Mesenchymal stem cell (in vitro differentiated cells and primary cell): Measurements from ENCODE around the gene GKN2.

Experiments
- DNase-seq: peaks from one replicate; pipeline ENCODE4 v3.0.0-alpha.2; 2013
- H2AFZ ChIP-seq: one replicate; pipeline ENCODE4 v1.6.1; 2013; ENCODE audit warnings: low read depth, mild to moderate bottlenecking, control low read depth, inconsistent platforms, low read length, moderate library complexity
- H2AK5ac ChIP-seq: 2 replicates; pipeline ENCODE4 v1.6.1; 2013; ENCODE audit warnings: low read length, moderate library complexity, mild to moderate bottlenecking, inconsistent platforms; ENCODE audit not compliant: severe bottlenecking
- H2BK120ac ChIP-seq: one replicate; pipeline ENCODE4 v1.6.1; 2013; ENCODE audit warnings: low read depth, mild to moderate bottlenecking, inconsistent platforms, low read length, moderate library complexity
- H2BK12ac ChIP-seq, 2 experiments: one replicate each; pipeline ENCODE4 v1.6.1; 2013; ENCODE audit warnings: inconsistent platforms in 2 of 2, low read length in 2 of 2, mild to moderate bottlenecking in 2 of 2, moderate library complexity in 2 of 2, control low read depth in 1 of 2
- H2BK15ac ChIP-seq: one replicate; pipeline ENCODE4 v1.6.1; 2013; ENCODE audit warnings: mild to moderate bottlenecking, low read depth, inconsistent platforms; ENCODE audit not compliant: poor library complexity, severe bottlenecking
- H2BK5ac ChIP-seq: 2 replicates; pipeline ENCODE4 v1.6.1; 2013; ENCODE audit warnings: low read depth, mild to moderate bottlenecking, low read length, control low read depth, inconsistent platforms; ENCODE audit not compliant: poor library complexity, severe bottlenecking
- H3K14ac ChIP-seq, 2 experiments: one replicate each; pipeline ENCODE4 v1.6.1; 2013; ENCODE audit warnings: inconsistent platforms in 2 of 2, low read length in 2 of 2, control low read depth in 1 of 2, mild to moderate bottlenecking in 1 of 2, moderate library complexity in 1 of 2
- H3K18ac ChIP-seq, 2 experiments: one replicate each; pipeline ENCODE4 v1.6.1; 2013; ENCODE audit warnings: inconsistent platforms in 2 of 2, low read length in 2 of 2, control low read depth in 1 of 2, low read depth in 1 of 2, mild to moderate bottlenecking in 1 of 2
- H3K23ac ChIP-seq, 2 experiments: one replicate each; pipeline ENCODE4 v1.6.1; 2013; ENCODE audit warnings: inconsistent platforms in 2 of 2, low read length in 2 of 2, mild to moderate bottlenecking in 2 of 2, moderate library complexity in 2 of 2, control low read depth in 1 of 2
- H3K27ac ChIP-seq: 2 replicates; pipeline ENCODE4 v1.5.1; 2013; ENCODE audit warnings: mild to moderate bottlenecking, moderate library complexity, low read length, control low read depth, inconsistent platforms; ENCODE audit not compliant: poor library complexity, severe bottlenecking
- H3K27me3 ChIP-seq, 2 experiments: 2 replicates each; pipeline versions ENCODE4 v1.6.1 to v1.7.0; 2013; ENCODE audit warnings: low read length in 2 of 2, mild to moderate bottlenecking in 2 of 2, moderate library complexity in 2 of 2, control low read depth in 1 of 2, inconsistent platforms in 1 of 2; ENCODE audit not compliant: control insufficient read depth in 1 of 2, insufficient read depth in 1 of 2
- H3K36me3 ChIP-seq, 2 experiments: 2 replicates each; pipeline versions ENCODE4 v1.6.1 to v1.7.0; 2013; ENCODE audit warnings: low read length in 2 of 2, control low read depth in 1 of 2, inconsistent platforms in 1 of 2, low read depth in 1 of 2, mild to moderate bottlenecking in 1 of 2; ENCODE audit not compliant: insufficient read depth in 2 of 2, control insufficient read depth in 1 of 2
- H3K4ac ChIP-seq, 2 experiments: one replicate each; pipeline ENCODE4 v1.6.1; 2013; ENCODE audit warnings: inconsistent platforms in 2 of 2, low read length in 2 of 2, mild to moderate bottlenecking in 2 of 2, moderate library complexity in 2 of 2, control low read depth in 1 of 2, low read depth in 1 of 2
- H3K4me1 ChIP-seq: 2 replicates; pipeline ENCODE4 v1.6.1; 2013; ENCODE audit warnings: low read depth, low read length, control low read depth; ENCODE audit not compliant: control insufficient read depth, insufficient read depth
- H3K4me2 ChIP-seq: 2 replicates; pipeline ENCODE4 v1.6.1; 2013; ENCODE audit warnings: low read length, mild to moderate bottlenecking, inconsistent platforms; ENCODE audit not compliant: poor library complexity, severe bottlenecking
- H3K4me3 ChIP-seq, 2 experiments: 2 replicates each; pipeline versions ENCODE4 v1.5.1 to v1.7.0; 2013; ENCODE audit warnings: low read length in 2 of 2, mild to moderate bottlenecking in 2 of 2, control low read depth in 1 of 2, low read depth in 1 of 2; ENCODE audit not compliant: insufficient read depth in 1 of 2
- H3K79me1 ChIP-seq: replicated peaks from 2 replicates; pipeline ENCODE4 v1.6.1; 2013; ENCODE audit warnings: mild to moderate bottlenecking, control low read depth, low read length, inconsistent platforms; ENCODE audit not compliant: poor library complexity, severe bottlenecking
- H3K9ac ChIP-seq: 2 replicates; pipeline ENCODE4 v1.7.0; 2013; ENCODE audit warnings: mild to moderate bottlenecking, low read length, moderate library complexity
- H3K9me3 ChIP-seq: 2 replicates; pipeline ENCODE4 v1.7.0; 2013; ENCODE audit warnings: mild to moderate bottlenecking, low read length; ENCODE audit not compliant: control insufficient read depth
- H4K8ac ChIP-seq: one replicate; pipeline ENCODE4 v1.6.1; 2013; ENCODE audit warnings: inconsistent platforms, mild to moderate bottlenecking, low read length, moderate library complexity
- H4K91ac ChIP-seq: one replicate; pipeline ENCODE4 v1.6.1; 2013; ENCODE audit warnings: mild to moderate bottlenecking, low read length, inconsistent platforms
- WGBS: methylation state at CpG from one replicate; pipeline ENCODE4 v1.1.7; 2013; ENCODE audit warnings: mixed read lengths; 5-methylcytosine and 5-hydroxymethylcytosine counted together

The GKN2 gene

DNA sequence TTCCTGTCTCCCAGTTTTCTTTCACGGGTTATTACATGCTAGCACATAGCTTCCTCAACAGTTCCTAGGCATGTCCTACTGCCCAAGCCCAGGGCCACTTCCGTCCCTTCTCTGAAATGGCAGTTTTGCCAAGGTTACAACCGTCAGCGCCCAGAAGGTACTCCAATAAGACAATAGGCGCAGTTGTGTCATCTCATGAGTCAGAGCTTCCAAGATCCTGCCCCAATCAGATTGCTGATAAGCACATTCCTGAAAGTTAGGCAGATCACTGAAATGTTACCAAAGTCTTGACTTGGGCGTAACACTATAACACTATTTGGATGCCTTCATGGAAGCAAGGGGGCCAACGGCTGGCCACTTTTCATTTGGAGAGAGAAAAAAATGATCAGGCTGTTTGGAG lies 34.2 kb downstream of the GKN2 start:
- no peak overlapping the region for H3K9ac ChIP-seq
- H3K4me3 ChIP-seq = no peak overlapping the region
- no peaks in the 10 kb centered on the region for H3K79me1 ChIP-seq
- H2BK5ac ChIP-seq = no peak overlapping the region
- no peak overlapping the region for H4K91ac ChIP-seq
- H3K36me3 ChIP-seq = no peaks in the 10 kb centered on the region
- peak overlapping the region in 1 of 2 experiments; percentile 53 for H3K14ac ChIP-seq
- H3K27ac ChIP-seq = no peak overlapping the region
- no peak for DNase-seq
- no peak overlapping the region for H3K4ac ChIP-seq
- no peaks in the 10 kb centered on the region for H3K27me3 ChIP-seq
- no peak overlapping the region for H4K8ac ChIP-seq
- no peaks in the 10 kb centered on the region for H3K4me1 ChIP-seq
- H2BK120ac ChIP-seq = no peak overlapping the region
- no peak overlapping the region for H2BK15ac ChIP-seq
- H2AK5ac ChIP-seq = no peak overlapping the region
- no peak overlapping the region for H2BK12ac ChIP-seq
- H3K4me2 ChIP-seq = no peak overlapping the region
- H3K23ac ChIP-seq = no peak overlapping the region
- 95% methylated on average over 7 of the region's 7 CpGs for WGBS
- H2AFZ ChIP-seq = no peak overlapping the region
- H3K9me3 ChIP-seq = no peaks in the 10 kb centered on the region
- peak overlapping the region in 1 of 2 experiments; percentile 7 for H3K18ac ChIP-seq

- Histone ChIP-seq H3K4me1 (no peaks in the 10 kb centered on the region), H3K9ac (no peak overlapping the region), H3K4ac (no peak overlapping the region), H2AFZ (no peak overlapping the region), H3K27ac (no peak overlapping the region), H3K18ac (no peak overlapping the region), H3K79me1 (no peaks in the 10 kb centered on the region), H2BK12ac (no peak overlapping the region), H4K91ac (no peak overlapping the region), H3K27me3 (no peaks in the 10 kb centered on the region), H4K8ac (no peak overlapping the region), H2AK5ac (no peak overlapping the region), H2BK120ac (no peak overlapping the region), H2BK5ac (no peak overlapping the region), H2BK15ac (no peak overlapping the region), H3K9me3 (no peaks in the 10 kb centered on the region), H3K36me3 (no peaks in the 10 kb centered on the region), H3K4me3 (no peak overlapping the region), H3K4me2 (no peak overlapping the region), H3K14ac (no peak overlapping the region), H3K23ac (no peak overlapping the region)
- DNase-seq = peak; percentile 27
- WGBS = 77% methylated on average over 3 of the region's 3 CpGs
Measured at GRCh38 chr2:68917034-68917718, 35.5 kb downstream of the GKN2 start.

- Histone ChIP-seq H3K79me1 (no peaks in the 10 kb centered on the region), H3K14ac (no peak overlapping the region), H2BK5ac (no peak overlapping the region), H3K4me3 (no peak overlapping the region), H2BK12ac (no peak overlapping the region), H3K36me3 (no peaks in the 10 kb centered on the region), H3K27me3 (no peaks in the 10 kb centered on the region), H3K9me3 (no peaks in the 10 kb centered on the region), H2AK5ac (no peak overlapping the region), H2AFZ (no peak overlapping the region), H3K18ac (no peak overlapping the region), H2BK15ac (no peak overlapping the region), H4K91ac (no peak overlapping the region), H3K27ac (no peak overlapping the region), H3K4me2 (no peak overlapping the region), H3K4me1 (peaks cover 2% of the 10 kb centered on the region), H3K23ac (no peak overlapping the region), H3K4ac (no peak overlapping the region), H4K8ac (no peak overlapping the region), H3K9ac (no peak overlapping the region), H2BK120ac (no peak overlapping the region)
- 88% methylated on average over 1 of the region's 1 CpG for WGBS
- DNase-seq = no peak
Measured at GRCh38 chr2:68916226-68916625, 36.5 kb downstream of the GKN2 start.

GRCh38 chr2:68915393-68915792 lies 37.3 kb downstream of the GKN2 start:
- Histone ChIP-seq H3K4ac (no peak overlapping the region), H2AFZ (no peak overlapping the region), H2AK5ac (no peak overlapping the region), H3K9ac (no peak overlapping the region), H4K8ac (no peak overlapping the region), H2BK120ac (no peak overlapping the region), H2BK12ac (no peak overlapping the region), H3K18ac (no peak overlapping the region), H4K91ac (no peak overlapping the region), H3K4me1 (peaks cover 2% of the 10 kb centered on the region), H2BK5ac (no peak overlapping the region), H3K27ac (no peak overlapping the region), H3K23ac (no peak overlapping the region), H3K14ac (no peak overlapping the region), H3K4me3 (no peak overlapping the region), H3K27me3 (no peaks in the 10 kb centered on the region), H3K36me3 (no peaks in the 10 kb centered on the region), H2BK15ac (no peak overlapping the region), H3K4me2 (no peak overlapping the region), H3K9me3 (no peaks in the 10 kb centered on the region), H3K79me1 (no peaks in the 10 kb centered on the region)
- no peak for DNase-seq
- 97% methylated on average over 4 of the region's 4 CpGs for WGBS
